ENCODE measurements around the gene AURKA.

DNA sequence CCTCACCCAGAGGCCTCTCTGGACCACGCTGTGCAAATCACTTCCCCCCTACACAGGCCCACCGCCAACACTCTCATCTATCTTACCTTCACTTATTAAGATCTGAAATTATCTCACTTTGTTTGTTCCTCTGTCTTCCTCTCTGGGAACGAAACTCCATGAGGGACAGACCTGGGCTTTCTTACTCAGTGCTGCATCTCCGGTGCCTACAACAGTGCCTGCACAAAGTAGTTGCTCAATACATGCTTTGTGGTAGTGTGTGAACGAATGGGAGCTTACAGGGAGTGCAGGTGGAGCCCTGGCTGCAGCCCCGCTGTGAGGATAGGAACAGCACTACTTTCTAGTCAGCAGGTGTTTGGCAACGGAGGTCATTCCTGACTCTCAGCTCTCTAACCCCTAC lies 25.4 kb upstream of the AURKA start:
- TF ChIP-seq, protein P1, sequence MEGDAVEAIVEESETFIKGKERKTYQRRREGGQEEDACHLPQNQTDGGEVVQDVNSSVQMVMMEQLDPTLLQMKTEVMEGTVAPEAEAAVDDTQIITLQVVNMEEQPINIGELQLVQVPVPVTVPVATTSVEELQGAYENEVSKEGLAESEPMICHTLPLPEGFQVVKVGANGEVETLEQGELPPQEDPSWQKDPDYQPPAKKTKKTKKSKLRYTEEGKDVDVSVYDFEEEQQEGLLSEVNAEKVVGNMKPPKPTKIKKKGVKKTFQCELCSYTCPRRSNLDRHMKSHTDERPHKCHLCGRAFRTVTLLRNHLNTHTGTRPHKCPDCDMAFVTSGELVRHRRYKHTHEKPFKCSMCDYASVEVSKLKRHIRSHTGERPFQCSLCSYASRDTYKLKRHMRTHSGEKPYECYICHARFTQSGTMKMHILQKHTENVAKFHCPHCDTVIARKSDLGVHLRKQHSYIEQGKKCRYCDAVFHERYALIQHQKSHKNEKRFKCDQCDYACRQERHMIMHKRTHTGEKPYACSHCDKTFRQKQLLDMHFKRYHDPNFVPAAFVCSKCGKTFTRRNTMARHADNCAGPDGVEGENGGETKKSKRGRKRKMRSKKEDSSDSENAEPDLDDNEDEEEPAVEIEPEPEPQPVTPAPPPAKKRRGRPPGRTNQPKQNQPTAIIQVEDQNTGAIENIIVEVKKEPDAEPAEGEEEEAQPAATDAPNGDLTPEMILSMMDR (IDR thresholded peaks at IDR 0.05), result no peak
- TF ChIP-seq POLR2A (IDR thresholded peaks at IDR 0.05), result no peak
